GM19099 (cell line): ENCODE data around the gene DNAJB6.

Source experiments
- POLR2A ChIP-seq: IDR thresholded peaks from 3 replicates; pipeline ENCODE4 v1.6.1; 2011; ENCODE audit warnings: low read depth; ENCODE audit not compliant: insufficient read length; ENCODE audit errors: extremely low read depth

Gene DNAJB6

DNA sequence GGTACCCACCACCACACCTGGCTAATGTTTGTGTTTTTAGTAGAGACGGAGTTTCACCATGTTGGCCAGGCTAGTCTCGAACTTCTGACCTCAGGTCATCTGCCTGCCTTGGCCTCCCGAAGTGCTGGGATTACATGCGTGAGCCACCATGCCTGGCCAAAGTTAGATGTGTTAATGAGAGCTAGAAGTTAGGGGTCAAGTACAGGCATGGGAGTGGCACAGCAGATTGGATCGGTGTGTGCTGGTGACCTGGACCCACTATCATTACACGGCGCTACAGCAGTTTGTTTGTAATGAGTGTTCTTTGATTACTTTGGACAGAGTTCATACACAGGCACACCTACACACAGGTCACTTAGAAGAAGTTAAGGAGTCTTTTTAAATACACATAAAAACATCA lies 36.7 kb downstream of the DNAJB6 start:
- no peak for TF ChIP-seq POLR2A

DNA sequence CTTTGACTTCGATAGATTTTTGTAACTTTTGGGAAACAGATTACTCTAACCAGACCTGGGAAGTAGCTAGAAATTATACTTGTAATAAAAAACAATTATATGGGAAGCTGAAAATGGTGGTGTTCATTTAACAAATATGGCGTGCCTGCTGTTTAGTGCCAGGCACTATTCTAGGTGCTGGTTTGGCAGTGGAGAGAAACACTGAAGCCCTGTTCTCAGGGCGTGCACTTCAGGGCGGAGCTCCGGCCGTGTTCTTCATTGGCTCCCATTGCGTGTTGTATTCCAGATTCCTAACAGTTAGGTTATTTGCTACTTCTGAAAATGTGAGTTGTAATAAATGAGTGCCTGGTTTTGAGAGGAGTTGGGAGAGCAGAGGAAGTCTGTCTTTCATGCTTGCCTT lies 38.6 kb downstream of the DNAJB6 start:
- no peak for TF ChIP-seq POLR2A

DNA sequence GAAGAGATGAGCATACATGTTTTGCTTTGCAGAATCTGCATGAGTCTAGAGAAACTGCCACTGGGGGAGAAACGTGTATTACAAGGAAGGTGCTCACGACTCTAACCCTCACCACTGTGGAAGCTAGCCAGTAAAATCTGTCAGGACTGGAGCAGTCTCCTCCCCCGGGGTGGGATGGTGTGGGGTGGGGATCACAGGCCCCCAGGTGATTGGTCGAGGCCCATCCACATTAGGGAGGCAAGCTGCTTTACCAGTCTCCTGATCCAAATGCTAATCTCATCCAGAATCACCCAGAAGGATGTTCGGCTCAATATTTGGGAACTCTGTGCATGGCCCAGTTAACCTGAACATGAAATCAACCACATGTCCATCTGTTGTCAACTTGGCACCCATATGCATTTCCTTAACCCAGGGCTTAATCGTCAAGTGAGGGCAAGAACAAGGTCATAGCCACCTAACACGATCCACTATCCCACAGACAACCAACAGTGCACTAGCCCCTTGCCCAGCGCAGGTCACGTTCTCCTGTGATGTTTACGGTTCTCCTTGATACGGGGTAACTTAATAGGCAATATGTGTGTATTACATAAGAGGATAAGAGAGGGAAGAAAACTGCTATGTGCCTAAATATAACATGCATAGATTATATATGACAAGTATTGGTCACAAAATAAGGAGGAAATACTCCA lies 40.8 kb downstream of the DNAJB6 start:
- TF ChIP-seq POLR2A = no peak

DNA sequence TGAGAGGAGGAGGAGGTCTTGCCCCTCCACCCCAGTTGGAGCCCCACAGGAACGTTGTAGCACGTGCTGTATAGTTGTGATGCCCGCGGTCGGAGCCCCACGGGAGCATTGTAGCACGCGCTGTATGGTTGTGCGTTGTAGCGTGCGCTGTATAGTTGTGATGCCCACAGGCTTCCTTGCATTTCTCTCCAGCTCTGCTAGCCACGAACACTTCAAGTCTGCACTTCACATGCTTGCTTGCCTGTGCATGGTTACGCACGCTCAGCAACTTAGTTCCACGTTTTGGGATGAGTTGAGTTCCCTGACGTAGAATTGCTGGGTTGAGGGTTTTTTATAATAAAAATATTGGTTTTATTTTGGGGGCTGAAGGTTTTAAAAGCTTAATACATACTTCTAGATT lies 41.6 kb downstream of the DNAJB6 start:
- TF ChIP-seq POLR2A = no peak

DNA sequence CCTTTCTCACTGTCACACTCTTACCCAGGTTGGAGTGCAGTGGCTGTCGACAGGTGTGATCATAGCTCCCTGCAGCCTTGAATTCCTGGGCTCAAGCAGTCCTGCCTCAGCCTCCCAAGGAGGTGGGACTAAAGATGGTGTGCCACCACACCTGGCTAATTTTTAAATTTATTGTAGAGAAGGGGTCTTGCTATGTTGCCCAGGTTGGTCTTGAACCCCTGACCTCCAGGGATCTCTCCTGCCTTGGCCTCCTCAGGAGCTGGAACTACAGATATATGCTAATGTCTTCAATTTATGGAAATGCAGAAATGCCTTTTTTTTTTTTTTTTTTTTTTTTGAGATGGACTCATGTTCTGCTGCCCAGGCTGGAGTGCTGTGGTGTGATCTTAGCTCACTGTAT lies 42.7 kb downstream of the DNAJB6 start:
- no peak for TF ChIP-seq POLR2A

DNA sequence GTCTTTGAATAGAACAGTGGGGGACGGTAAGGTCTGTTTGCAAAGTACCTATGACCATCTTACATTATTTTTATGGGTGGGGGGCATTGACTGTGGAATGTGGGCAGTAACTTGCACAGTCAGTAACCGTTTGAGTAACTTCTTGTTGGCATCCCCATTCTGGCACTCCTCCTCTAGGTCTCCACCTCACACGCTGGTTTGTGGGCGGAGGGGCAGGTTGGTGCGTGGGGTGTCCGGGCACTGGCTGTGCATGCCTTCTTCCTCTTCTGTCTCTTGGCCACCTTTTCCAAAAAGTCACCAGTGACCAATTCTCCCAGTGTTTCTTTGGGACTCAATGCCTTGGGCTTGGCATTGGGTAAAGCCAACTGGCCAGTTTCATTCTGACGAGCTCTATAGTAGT lies 43.6 kb downstream of the DNAJB6 start:
- no peak for TF ChIP-seq POLR2A

DNA sequence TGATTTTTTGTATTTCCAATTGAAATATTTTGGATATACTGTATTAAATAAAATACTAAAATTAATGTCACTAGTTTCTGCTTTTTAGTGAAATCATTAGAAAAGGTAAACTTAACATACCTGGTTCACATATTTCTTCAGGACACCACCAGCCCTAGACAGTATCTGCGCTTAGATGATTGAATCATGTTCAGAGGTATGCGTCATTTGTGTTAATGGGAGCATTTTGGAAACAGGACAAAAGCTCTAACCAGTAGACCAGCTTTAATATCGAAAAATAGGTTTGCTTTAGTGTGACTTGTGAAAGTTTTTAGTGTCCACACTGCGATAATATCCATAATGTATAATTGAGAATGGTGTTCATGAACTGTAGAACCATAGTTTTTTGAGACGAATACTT lies 47.1 kb downstream of the DNAJB6 start:
- TF ChIP-seq POLR2A = no peak

DNA sequence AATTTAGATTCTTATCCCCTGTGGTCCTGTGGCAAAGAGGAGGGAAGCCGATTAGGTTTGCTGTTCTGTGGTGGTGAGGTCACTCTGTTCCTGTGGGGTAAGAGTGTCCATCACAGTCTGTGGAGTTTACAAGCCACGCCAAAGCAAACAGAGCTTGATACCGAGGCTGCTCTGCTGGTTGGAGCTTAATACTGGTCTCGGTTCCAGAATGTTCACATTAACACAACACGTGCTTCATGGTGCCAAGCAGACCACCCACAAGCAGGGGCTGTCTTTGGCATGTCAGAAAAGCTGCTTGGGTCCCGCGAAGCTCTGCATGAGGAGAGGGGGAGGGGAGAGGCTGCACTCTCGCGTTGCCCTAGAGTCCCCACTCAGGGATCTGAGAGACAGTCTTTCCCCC lies 47.5 kb downstream of the DNAJB6 start:
- TF ChIP-seq POLR2A = no peak

DNA sequence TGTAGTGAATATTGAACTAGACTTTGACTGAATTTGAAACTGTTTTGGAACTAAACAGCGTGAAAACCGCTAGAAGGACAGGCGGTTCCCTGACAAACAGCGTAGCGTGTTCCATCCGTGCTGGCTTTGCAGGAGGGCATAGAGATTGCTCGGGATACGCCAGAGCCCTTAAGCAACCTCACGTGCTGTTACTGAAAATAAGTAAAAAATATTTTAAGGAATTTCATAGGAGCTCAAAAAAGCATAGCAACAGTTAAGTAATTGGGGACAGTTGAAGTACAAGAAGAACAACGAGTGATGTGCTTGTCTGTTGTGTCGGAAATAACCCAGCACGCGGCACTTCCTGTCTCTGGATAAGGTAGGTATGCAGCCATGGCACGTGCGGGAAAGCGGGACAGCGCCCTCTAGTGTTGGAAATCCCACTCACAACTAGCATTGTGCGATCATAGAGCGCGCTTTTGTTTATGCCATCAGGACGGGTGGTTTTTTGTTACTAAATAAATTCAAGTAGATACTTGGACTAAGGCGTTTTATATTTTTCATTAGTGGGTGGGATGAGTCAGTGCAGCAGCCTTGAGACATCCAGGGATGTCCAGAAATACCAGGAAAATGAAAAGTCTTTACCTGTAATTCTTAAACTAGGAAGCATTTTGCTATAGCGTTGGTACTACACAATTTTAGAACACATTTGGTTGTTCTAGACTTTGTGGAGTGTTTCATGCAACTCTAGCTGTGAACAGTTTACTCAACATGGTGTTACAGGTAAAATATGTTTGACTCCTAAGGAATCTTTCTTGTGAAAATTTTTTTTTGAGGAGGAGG lies 50.4 kb downstream of the DNAJB6 start:
- no peak for TF ChIP-seq POLR2A

DNA sequence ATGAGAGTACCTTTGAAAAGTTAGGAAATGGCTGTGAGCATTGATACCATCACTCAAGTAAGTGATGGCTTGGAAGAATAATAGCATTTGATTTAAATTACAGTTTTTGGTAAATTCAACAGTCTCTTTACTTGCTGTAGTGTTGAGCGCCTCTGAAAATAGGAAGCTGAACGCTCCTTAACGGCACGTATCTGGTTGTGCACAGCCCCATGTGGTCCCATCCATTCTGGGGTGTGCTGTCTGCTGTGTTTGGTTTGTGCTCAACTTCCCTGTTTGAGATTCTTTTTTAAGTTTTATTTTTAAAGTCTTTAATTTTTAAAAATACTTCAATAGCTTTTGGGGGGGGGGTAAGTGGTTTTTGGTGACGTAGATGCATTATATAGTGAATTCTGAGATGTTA lies 51.5 kb downstream of the DNAJB6 start:
- TF ChIP-seq POLR2A = no peak

DNA sequence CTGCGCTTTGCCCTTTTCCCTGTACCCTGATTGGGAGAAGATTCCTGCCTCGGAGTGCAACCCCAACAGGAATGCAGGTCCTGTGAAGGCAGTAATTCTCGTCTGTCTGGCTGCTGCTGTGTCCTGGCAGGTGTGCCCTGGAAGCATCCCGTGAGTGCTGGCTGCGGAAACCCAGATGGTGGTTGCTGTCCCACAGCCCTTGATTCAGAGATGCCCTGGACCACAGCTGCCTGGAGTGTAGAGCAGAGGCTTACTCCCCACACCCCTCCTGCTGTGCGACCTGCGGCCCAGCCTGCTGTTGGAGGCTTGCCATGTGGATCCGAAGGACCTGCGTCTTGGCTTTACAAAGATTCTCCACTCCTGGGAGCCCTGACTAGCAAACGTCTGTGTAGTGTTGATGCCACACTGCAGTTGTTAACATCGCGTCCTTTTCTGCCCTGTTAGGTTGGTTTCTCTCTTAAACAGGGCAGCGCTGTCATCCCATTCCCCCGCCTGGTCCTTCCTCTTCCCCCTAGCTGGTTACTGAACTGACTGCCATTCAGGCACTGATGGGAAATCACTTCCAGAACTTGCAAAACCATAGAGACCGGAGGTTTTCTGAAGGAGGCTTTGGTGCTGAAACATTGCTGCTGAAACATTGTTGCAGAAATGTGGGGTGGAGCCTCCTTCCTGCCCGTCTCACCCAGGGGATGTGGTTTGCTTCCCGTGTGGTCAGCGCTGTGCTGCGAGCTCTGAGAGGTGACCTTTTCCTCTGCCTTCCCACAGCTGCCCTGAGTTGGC lies 53.3 kb downstream of the DNAJB6 start:
- no peak for TF ChIP-seq POLR2A

DNA sequence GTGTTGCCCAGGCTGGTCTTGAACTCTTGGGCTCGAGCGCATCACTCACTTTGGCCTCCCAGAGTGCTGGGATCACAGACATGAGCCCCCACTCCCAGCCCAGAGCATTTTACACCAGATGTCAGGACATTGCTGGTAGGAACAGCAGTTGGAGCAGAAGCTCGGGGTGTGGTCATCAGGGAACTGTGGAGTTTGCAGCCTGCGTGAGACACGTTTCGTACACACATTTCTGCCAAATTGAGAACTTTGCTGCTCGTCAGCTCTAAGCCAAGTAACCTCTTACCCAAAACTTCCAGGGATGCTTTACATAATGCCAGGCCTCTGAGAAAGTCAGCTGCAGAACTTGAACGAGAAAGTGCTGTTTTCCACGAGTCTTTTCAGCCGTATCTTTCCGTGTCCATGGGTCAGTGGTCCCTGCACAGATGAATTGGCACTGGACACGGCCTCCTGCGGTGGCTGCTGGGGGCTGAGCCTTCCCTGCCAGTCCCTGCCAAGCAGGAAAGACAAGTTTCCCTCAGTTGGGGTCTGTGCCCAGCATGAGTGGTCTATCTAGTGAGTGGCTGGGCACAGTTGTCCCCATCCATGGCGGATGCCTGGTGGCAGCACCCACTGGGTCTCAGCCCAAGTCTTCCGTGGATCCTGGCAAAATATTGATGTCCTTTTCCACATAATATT lies 54.4 kb downstream of the DNAJB6 start:
- no peak for TF ChIP-seq POLR2A

DNA sequence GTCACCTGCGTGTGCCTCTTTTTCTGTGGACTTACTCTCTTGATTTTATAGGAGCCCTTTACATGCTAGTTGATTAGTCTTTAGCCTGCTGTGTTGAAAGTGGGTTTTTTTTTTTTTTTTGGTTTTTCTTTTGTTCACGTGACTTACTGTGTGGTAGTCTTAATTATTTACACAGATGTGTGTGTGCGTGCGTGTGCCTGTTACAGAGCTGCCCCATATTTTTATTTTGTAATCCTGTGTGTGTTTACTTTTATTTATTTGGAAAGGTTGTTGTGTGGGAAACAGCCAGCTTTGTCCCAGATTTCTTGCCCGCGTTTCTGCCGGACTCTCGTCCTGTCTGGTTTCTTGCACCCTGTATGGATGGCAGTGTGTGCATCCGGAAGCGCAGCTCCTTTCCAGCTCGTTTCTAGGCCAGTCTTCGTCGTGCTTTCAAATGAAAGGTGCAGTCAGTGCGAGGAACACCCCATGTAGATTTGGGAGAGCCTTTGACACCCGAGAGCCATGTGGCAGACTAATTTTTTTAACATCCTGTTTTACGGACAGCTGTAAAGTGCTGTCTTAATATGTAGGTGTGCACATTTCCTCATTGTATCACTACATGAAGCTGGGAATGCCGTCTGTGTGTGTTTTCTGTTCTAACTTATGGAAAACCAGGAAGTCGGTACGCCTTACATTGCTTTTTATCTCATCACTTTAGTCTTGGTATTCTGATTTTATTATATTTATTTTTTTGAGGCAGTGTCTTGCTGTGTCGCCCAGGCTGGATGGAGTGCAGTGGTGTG lies 55.6 kb downstream of the DNAJB6 start:
- no peak for TF ChIP-seq POLR2A
